Ovary (tissue), 9 donors: Measurements from ENCODE around the gene POT1. TPM values are rescaled to one million over a fixed set of nuclear protein-coding genes. Genes with fewer than 3 reads are reported as not detected.

Source experiments
- DNase-seq, 5 donors: peaks; one replicate each; pipeline ENCODE4 v3.0.0-alpha.2; 2019 to 2020
- H3K27ac ChIP-seq, 2 donors: fragments of 200-600 bp; one replicate each; pipeline versions ENCODE4 v1.5.1 to v1.8.0; 2019 to 2022
- H3K27me3 ChIP-seq: fragments of 200-600 bp; one replicate; pipeline ENCODE4 v1.8.0; 2022
- H3K36me3 ChIP-seq: fragments of 200-600 bp; sonication (generic); one replicate; pipeline ENCODE4 v1.5.1; 2019
- H3K4me1 ChIP-seq: one replicate; pipeline ENCODE4 v1.8.1; 2013; ENCODE audit warnings: mild to moderate bottlenecking, moderate library complexity; ENCODE audit not compliant: insufficient read depth
- H3K4me3 ChIP-seq: fragments of 200-600 bp; sonication (generic); one replicate; pipeline ENCODE4 v1.5.1; 2017
- H3K9me3 ChIP-seq, 2 donors: fragments of 200-600 bp in 1 of 2; sonication (generic) in 1 of 2; one replicate each; pipeline versions ENCODE4 v1.5.1 to v1.8.1; 2013 to 2019; ENCODE audit warnings: mild to moderate bottlenecking in 1 of 2, moderate library complexity in 1 of 2
- CTCF ChIP-seq, 3 donors: fragments of 450-650 bp in 2 of 3; fragments of 200-600 bp in 1 of 3; IDR thresholded peaks; one replicate each; pipeline versions ENCODE4 v1.5.1 to v1.8.0; 2016 to 2022; ENCODE audit warnings: antibody characterized with exemption in 3 of 3, mild to moderate bottlenecking in 1 of 3
- EP300 ChIP-seq: sonication (generic); formaldehyde crosslinking; IDR thresholded peaks from one replicate; pipeline ENCODE4 v1.6.1; 2017; ENCODE audit warnings: antibody characterized with exemption
- POLR2A ChIP-seq: fragments of 450-650 bp; IDR thresholded peaks from one replicate; pipeline ENCODE4 v1.6.1; 2017; ENCODE audit warnings: antibody characterized with exemption, mild to moderate bottlenecking, moderate library complexity
- WGBS, 3 donors: extraction: QIAGEN DNeasy Blood & Tissue Kit in 1 of 3; methylation state at CpG; one replicate each; pipeline versions ENCODE4 v1.1.5 to v1.1.7; 2013 to 2017; 5-methylcytosine and 5-hydroxymethylcytosine counted together
- intact Hi-C, 4 donors: fragments of 100-400 bp; cut with DNase I; formaldehyde crosslinking; loops; one replicate each; pipeline versions ENCODE4 v1.11.0 to v1.15.1; 2022 to 2023
- polyA plus RNA-seq, 2 donors: library from polyadenylated mRNA; stranded (reverse); fragments of 200-250 nt in 1 of 2; fragments of 350-450 nt in 1 of 2; fragmentation: Illumina TruSeq in 1 of 2; extraction: RNeasy Lipid Tissue Mini Kit (QIAGEN cat#74804) in 1 of 2; gene quantifications; one replicate each; pipeline ENCODE4 v1.2.3, GENCODE V29; 2013 to 2014
- total RNA-seq, 7 donors: library from RNA; depleted of rRNA in 2 of 7; stranded (reverse); fragments of >200 nt in 2 of 7; fragmentation: NEBNext Ultra II Directional in 3 of 7; extraction: Animal tissue kit (Norgen Biotek cat#: 25700) in 3 of 7; gene quantifications; one replicate each; pipeline versions ENCODE4 v1.1.0 to v1.2.4, GENCODE V29; 2016 to 2023
- donor health status: DM: no; HTN: no; CAD: no; lungs with moderate emphysema.
- donor health status: DM: no; HTN: no; CAD: no.
- donor health status: Bipolar disorder and iron deficiency.
- donor health status: DM: yes; HTN: yes; CAD: no.
- donor health status: DM: no; HTN: no; CAD: no.
- donor health status: DM: yes; HTN: yes; CAD: no.

Gene POT1
- total and polyA plus RNA-seq, 9 donors, result 12.3 to 33.0 (median 19.8) TPM

- Histone ChIP-seq H3K27me3 (no peaks in the 10 kb centered on the region), H3K9me3 (no peaks in the 10 kb centered on the region), H3K4me3 (no peak overlapping the region), H3K27ac (no peak overlapping the region), H3K4me1 (no peaks in the 10 kb centered on the region), H3K36me3 (no peaks in the 10 kb centered on the region)
- intact Hi-C loops, result no loop called here
- TF ChIP-seq CTCF (IDR thresholded peaks at IDR 0.05) (no peak), POLR2A (no peak), EP300 (no peak)
- 76 to 86% (median 77%) methylated on average over 2 of the region's 2 CpGs for WGBS, 3 donors
- DNase-seq, result no peak
Observed at GRCh38 chr7:124879103-124879502, 50.5 kb downstream of the POT1 start.

GRCh38 chr7:124874644-124875163 is 54.9 kb downstream of the POT1 start:
- no peaks in the 10 kb centered on the region for H3K9me3 ChIP-seq
- no peaks in the 10 kb centered on the region for H3K27me3 ChIP-seq
- H3K4me1 ChIP-seq, result no peaks in the 10 kb centered on the region
- no peak overlapping the region for H3K4me3 ChIP-seq
- no peak for TF ChIP-seq CTCF (IDR thresholded peaks at IDR 0.05)
- no peak for TF ChIP-seq POLR2A
- H3K27ac ChIP-seq, result no peak overlapping the region
- H3K36me3 ChIP-seq, result no peaks in the 10 kb centered on the region
- WGBS, 3 donors, result 95 to 98% (median 98%) methylated on average over 3 of the region's 3 CpGs
- DNase-seq, result no peak
- intact Hi-C loops, result no loop called here

GRCh38 chr7:124857672-124858235 is 71.9 kb downstream of the POT1 start:
- TF ChIP-seq CTCF (IDR thresholded peaks at IDR 0.05) (no peak), EP300 (no peak), POLR2A (no peak)
- Histone ChIP-seq H3K4me1 (no peaks in the 10 kb centered on the region), H3K9me3 (no peaks in the 10 kb centered on the region), H3K36me3 (no peaks in the 10 kb centered on the region), H3K27me3 (no peaks in the 10 kb centered on the region), H3K4me3 (no peak overlapping the region), H3K27ac (no peak overlapping the region)
- no peak for DNase-seq
- WGBS, 3 donors, result 76 to 96% (median 95%) methylated on average over 5 of the region's 5 CpGs
- intact Hi-C loops, result no loop called here

- Histone ChIP-seq H3K4me3 (no peak overlapping the region), H3K27ac (no peak overlapping the region), H3K27me3 (no peaks in the 10 kb centered on the region), H3K4me1 (no peaks in the 10 kb centered on the region), H3K9me3 (no peaks in the 10 kb centered on the region), H3K36me3 (no peaks in the 10 kb centered on the region)
- no peak for DNase-seq
- WGBS, 3 donors, result 87 to 90% (median 89%) methylated on average over 3 of the region's 3 CpGs
- TF ChIP-seq POLR2A, result no peak
- TF ChIP-seq CTCF (IDR thresholded peaks at IDR 0.05), result peak in 1 of 3 donors; percentile 19
- TF ChIP-seq EP300, result no peak
- intact Hi-C loops, result no loop called here
Observed at GRCh38 chr7:124856299-124856888, 73.2 kb downstream of the POT1 start.
